ENCODE measurements around the gene POPDC3. TPM values are rescaled to one million over a fixed set of nuclear protein-coding genes. Genes with fewer than 3 reads are reported as not detected.

POPDC3 gene
- total and polyA plus RNA-seq, 2 of the 13 experiments (the other 11 are each of a cell fraction or from before 2014, with no cell fraction given): 0.18 to 0.20 TPM

DNA sequence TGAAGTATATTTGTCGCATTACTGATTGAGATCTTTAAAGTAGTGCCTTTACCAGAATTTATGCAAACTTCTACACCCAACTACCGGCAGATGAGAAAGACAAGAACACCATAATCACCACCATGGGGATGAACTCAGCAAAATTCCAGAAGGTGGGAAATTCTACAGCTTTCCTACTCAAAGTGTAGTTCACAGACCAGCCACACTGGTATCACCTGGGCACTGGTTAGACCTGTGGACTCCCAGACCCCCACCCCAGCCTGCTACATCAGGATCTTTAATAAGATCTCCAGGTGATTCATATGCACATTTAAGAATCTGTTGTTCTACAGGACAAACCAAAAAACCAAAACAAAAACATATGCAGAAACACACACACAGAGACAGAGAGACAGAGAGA lies 67.9 kb downstream of the POPDC3 start:
- H3K4me3 ChIP-seq (replicated peaks in 1 of 3; ENCODE audit: insufficient read depth in 1 of 3, low read depth in 2 of 3, low read length in 3 of 3): no peak overlapping the region
- CTCF ChIA-PET (ENCODE audit: low intra/inter-chr PET ratio, low total read pairs): no interaction called here
- no peak overlapping the region for H3K27ac ChIP-seq (ENCODE audit: extremely low read length, insufficient read depth, low read length)
- no peaks in the 10 kb centered on the region for H3K27me3 ChIP-seq (ENCODE audit: control insufficient read depth in 1 of 2, insufficient read depth in 2 of 2, low read length in 2 of 2)
- no peaks in the 10 kb centered on the region for H3K79me2 ChIP-seq (ENCODE audit: insufficient read depth, low read length)
- H3K9ac ChIP-seq (ENCODE audit: insufficient read depth, low read depth, low read length): no peak overlapping the region
- H2AFZ ChIP-seq (ENCODE audit: low read length): no peak overlapping the region
- FAIRE-seq: no peak
- POLR2A ChIA-PET: no interaction called here
- WGBS (ENCODE audit: low lambda C conversion rate): 82% methylated on average over 2 of the region's 2 CpGs
- intact Hi-C loops (cut with micrococcal nuclease; ENCODE audit: unreplicated experiment) (no loop called here), in situ Hi-C loops (cut with HindIII; ENCODE audit: extremely low pct_ligation_motif_present, low pct_unique_long_range_greater_than_20kb) (no loop called here)
- H3K36me3 ChIP-seq (replicated peaks in 1 of 2; ENCODE audit: control insufficient read depth in 1 of 2, insufficient read depth in 2 of 2, low read length in 2 of 2): no peaks in the 10 kb centered on the region
- H3K9me3 ChIP-seq (ENCODE audit: low read length): no peaks in the 10 kb centered on the region
- ATAC-seq: peak; percentile 52; the same call in 1 of the 3 replicates
- TF ChIP-seq SMYD3 (CRISPR knock-in tag; IDR thresholded peaks at IDR 0.05) (no peak), ZNF496 (CRISPR knock-in tag; IDR thresholded peaks at IDR 0.05; ENCODE audit: insufficient replicate concordance) (no peak), ASH2L (IDR thresholded peaks at IDR 0.05; ENCODE audit: insufficient read length, low read depth, low read length) (no peak), XBP1 (CRISPR knock-in tag; IDR thresholded peaks at IDR 0.05) (no peak), ZNF232 (CRISPR knock-in tag; IDR thresholded peaks at IDR 0.05; ENCODE audit: borderline replicate concordance) (no peak), CBX2 (IDR thresholded peaks at IDR 0.05; ENCODE audit: low read depth, low read length) (no peak), CBX2 (CRISPR knock-in tag; IDR thresholded peaks at IDR 0.05; ENCODE audit: low read depth) (no peak), PCBP1 (IDR thresholded peaks at IDR 0.05; ENCODE audit: borderline replicate concordance, low read depth, low read length) (no peak), GABPB1 (CRISPR knock-in tag; IDR thresholded peaks at IDR 0.05) (no peak), ZNF33A (CRISPR knock-in tag; IDR thresholded peaks at IDR 0.05; ENCODE audit: borderline replicate concordance) (no peak), ZFP37 (CRISPR knock-in tag; IDR thresholded peaks at IDR 0.05; ENCODE audit: borderline replicate concordance) (no peak), ZNF552 (CRISPR knock-in tag; IDR thresholded peaks at IDR 0.05; ENCODE audit: borderline replicate concordance) (no peak), AKAP8 (CRISPR knock-in tag; IDR thresholded peaks at IDR 0.05) (no peak), AHR (CRISPR knock-in tag; IDR thresholded peaks at IDR 0.05) (no peak), MIER2 (CRISPR knock-in tag; IDR thresholded peaks at IDR 0.05) (no peak), ZNF619 (CRISPR knock-in tag; IDR thresholded peaks at IDR 0.05) (no peak), SNAPC2 (CRISPR knock-in tag; IDR thresholded peaks at IDR 0.05) (no peak), SKI (IDR thresholded peaks at IDR 0.05; ENCODE audit: partially characterized antibody) (no peak)
- TF ChIP-seq, protein P1, sequence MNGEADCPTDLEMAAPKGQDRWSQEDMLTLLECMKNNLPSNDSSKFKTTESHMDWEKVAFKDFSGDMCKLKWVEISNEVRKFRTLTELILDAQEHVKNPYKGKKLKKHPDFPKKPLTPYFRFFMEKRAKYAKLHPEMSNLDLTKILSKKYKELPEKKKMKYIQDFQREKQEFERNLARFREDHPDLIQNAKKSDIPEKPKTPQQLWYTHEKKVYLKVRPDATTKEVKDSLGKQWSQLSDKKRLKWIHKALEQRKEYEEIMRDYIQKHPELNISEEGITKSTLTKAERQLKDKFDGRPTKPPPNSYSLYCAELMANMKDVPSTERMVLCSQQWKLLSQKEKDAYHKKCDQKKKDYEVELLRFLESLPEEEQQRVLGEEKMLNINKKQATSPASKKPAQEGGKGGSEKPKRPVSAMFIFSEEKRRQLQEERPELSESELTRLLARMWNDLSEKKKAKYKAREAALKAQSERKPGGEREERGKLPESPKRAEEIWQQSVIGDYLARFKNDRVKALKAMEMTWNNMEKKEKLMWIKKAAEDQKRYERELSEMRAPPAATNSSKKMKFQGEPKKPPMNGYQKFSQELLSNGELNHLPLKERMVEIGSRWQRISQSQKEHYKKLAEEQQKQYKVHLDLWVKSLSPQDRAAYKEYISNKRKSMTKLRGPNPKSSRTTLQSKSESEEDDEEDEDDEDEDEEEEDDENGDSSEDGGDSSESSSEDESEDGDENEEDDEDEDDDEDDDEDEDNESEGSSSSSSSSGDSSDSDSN (CRISPR knock-in tag; IDR thresholded peaks at IDR 0.05): no peak
- TF ChIP-seq, protein P2, sequence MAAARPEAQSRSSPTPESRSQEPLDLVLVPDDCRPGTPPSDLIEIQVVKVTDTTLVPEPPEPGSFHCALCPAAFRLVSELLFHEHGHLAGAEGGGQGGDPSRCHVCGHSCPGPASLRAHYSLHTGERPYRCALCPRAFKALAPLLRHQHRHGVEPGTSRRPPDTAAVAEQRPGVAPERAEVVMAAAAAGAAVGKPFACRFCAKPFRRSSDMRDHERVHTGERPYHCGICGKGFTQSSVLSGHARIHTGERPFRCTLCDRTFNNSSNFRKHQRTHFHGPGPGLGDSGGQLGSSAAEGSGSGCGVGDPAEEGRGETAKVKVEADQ (CRISPR knock-in tag; IDR thresholded peaks at IDR 0.05; ENCODE audit: borderline replicate concordance): no peak
- TF ChIP-seq, protein P3, sequence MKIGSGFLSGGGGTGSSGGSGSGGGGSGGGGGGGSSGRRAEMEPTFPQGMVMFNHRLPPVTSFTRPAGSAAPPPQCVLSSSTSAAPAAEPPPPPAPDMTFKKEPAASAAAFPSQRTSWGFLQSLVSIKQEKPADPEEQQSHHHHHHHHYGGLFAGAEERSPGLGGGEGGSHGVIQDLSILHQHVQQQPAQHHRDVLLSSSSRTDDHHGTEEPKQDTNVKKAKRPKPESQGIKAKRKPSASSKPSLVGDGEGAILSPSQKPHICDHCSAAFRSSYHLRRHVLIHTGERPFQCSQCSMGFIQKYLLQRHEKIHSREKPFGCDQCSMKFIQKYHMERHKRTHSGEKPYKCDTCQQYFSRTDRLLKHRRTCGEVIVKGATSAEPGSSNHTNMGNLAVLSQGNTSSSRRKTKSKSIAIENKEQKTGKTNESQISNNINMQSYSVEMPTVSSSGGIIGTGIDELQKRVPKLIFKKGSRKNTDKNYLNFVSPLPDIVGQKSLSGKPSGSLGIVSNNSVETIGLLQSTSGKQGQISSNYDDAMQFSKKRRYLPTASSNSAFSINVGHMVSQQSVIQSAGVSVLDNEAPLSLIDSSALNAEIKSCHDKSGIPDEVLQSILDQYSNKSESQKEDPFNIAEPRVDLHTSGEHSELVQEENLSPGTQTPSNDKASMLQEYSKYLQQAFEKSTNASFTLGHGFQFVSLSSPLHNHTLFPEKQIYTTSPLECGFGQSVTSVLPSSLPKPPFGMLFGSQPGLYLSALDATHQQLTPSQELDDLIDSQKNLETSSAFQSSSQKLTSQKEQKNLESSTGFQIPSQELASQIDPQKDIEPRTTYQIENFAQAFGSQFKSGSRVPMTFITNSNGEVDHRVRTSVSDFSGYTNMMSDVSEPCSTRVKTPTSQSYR (CRISPR knock-in tag; IDR thresholded peaks at IDR 0.05; ENCODE audit: borderline replicate concordance): no peak
- no TSS peak for BruUV-seq (replicated peaks)
- H3K4me1 ChIP-seq (ENCODE audit: insufficient read depth, low read length): peaks cover 6% of the 10 kb centered on the region
- H3K4me2 ChIP-seq (ENCODE audit: low read depth, low read length): no peak overlapping the region
- no peaks in the 10 kb centered on the region for H4K20me1 ChIP-seq (ENCODE audit: insufficient read depth, low read length)
- no peak for DNase-seq (ENCODE audit: low spot score)
